Hepatocyte (in vitro differentiated cells): Measurements from ENCODE around the gene STK32C. TPM values are rescaled to one million over a fixed set of nuclear protein-coding genes. Genes with fewer than 3 reads are reported as not detected.
"Not testable (repeated sequence)": the region's sequence is repeated elsewhere in the genome, so short reads cannot be mapped to it uniquely, and the experiment has no call there.

Experiments used
- DNase-seq: peaks from one replicate; pipeline ENCODE4 v3.0.0-alpha.2; 2016; ENCODE audit warnings: low spot score
- H2AFZ ChIP-seq: fragments of 200-600 bp; sonication (generic); 2 replicates; pipeline ENCODE4 v1.6.0; 2016; ENCODE audit warnings: antibody characterized with exemption, mild to moderate bottlenecking
- H3K27ac ChIP-seq: fragments of 200-600 bp; sonication (generic); 2 replicates; pipeline ENCODE4 v1.5.1; 2016; ENCODE audit warnings: mild to moderate bottlenecking
- H3K27me3 ChIP-seq: fragments of 200-600 bp; sonication (generic); 2 replicates; pipeline ENCODE4 v1.6.1; 2016
- H3K36me3 ChIP-seq: fragments of 200-600 bp; sonication (generic); replicated peaks from 2 replicates; pipeline ENCODE4 v1.5.1; 2016; ENCODE audit warnings: low read depth; ENCODE audit not compliant: insufficient read depth
- H3K4me1 ChIP-seq: fragments of 200-600 bp; sonication (generic); 2 replicates; pipeline ENCODE4 v1.5.1; 2016; ENCODE audit warnings: mild to moderate bottlenecking, moderate library complexity; ENCODE audit not compliant: insufficient read depth
- H3K4me2 ChIP-seq: fragments of 200-600 bp; sonication (generic); 2 replicates; pipeline ENCODE4 v1.6.0; 2016
- H3K4me3 ChIP-seq: fragments of 200-600 bp; sonication (generic); 2 replicates; pipeline ENCODE4 v1.5.1; 2016; ENCODE audit warnings: mild to moderate bottlenecking
- H3K79me2 ChIP-seq: fragments of 200-600 bp; sonication (generic); 2 replicates; pipeline ENCODE4 v1.6.0; 2017; ENCODE audit warnings: mild to moderate bottlenecking
- H3K9me2 ChIP-seq: fragments of 200-600 bp; sonication (generic); replicated peaks from 2 replicates; pipeline ENCODE4 v1.6.0; 2017; ENCODE audit warnings: mild to moderate bottlenecking; ENCODE audit not compliant: insufficient read depth
- H3K9me3 ChIP-seq: fragments of 200-600 bp; sonication (generic); 2 replicates; pipeline ENCODE4 v1.5.1; 2016; ENCODE audit warnings: low read depth, mild to moderate bottlenecking
- H4K20me1 ChIP-seq: fragments of 200-600 bp; sonication (generic); 2 replicates; pipeline ENCODE4 v1.6.0; 2016; ENCODE audit warnings: mild to moderate bottlenecking; ENCODE audit not compliant: insufficient read depth, poor library complexity, severe bottlenecking
- EZH2 ChIP-seq: fragments of 200-600 bp; sonication (generic); IDR thresholded peaks from 2 replicates; pipeline ENCODE4 v1.6.1; 2016; ENCODE audit warnings: antibody characterized with exemption, mild to moderate bottlenecking, borderline replicate concordance
- EZH2phosphoT487 ChIP-seq: fragments of 200-600 bp; sonication (generic); IDR thresholded peaks from one replicate; pipeline ENCODE4 v1.6.1; 2018; ENCODE audit warnings: antibody characterized with exemption, mild to moderate bottlenecking, low read depth, moderate library complexity; ENCODE audit not compliant: unreplicated experiment, severe bottlenecking
- WGBS: methylation state at CpG from one replicate; pipeline ENCODE4 v1.1.6; 2016; ENCODE audit warnings: low lambda C conversion rate; ENCODE audit errors: missing lambda C conversion rate; 5-methylcytosine and 5-hydroxymethylcytosine counted together
- polyA plus RNA-seq: library from polyadenylated mRNA; unstranded; fragments of >200 nt; fragmentation: Nextera tagmentation; extraction: Ambion mirVana; gene quantifications from 2 replicates; pipeline ENCODE4 v1.2.1, GENCODE V29; 2016
- total RNA-seq: library from RNA; depleted of rRNA; stranded (reverse); fragments of >200 nt; gene quantifications from 2 replicates; pipeline ENCODE4 v1.2.3, GENCODE V29; 2014
- TF ChIP-seq, protein P1 (sequence below): fragments of 200-600 bp; sonication (generic); IDR thresholded peaks from 2 replicates; pipeline ENCODE4 v1.5.1; 2016; ENCODE audit warnings: antibody characterized with exemption, mild to moderate bottlenecking; ENCODE audit not compliant: poor library complexity

The STK32C gene
- total and polyA plus RNA-seq, 2 experiments from 2014 or later = 7.9 to 12.2 TPM

DNA sequence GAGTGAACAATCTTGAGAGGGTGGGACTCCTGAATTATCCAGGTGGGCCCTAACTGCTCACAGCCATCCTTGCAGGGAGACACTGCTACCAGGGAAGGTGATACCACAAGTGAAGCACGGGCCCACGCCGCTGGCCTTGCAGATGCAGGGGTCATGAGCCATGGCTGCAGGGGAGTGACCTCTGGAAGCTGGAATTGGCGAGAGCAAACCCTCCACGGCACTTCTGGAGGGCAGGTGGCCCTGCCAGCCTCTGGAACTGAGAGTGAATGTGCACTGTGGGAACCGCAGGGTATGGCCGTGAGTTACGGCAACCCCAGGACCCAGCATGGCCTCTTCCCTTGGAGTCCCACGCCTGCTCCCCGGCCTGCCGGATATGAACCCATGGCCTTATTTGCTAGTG, 37.5 kb downstream of the STK32C start:
- no peak overlapping the region for H3K4me2 ChIP-seq
- H4K20me1 ChIP-seq = no peaks in the 10 kb centered on the region
- no peaks in the 10 kb centered on the region for H3K27me3 ChIP-seq
- H3K27ac ChIP-seq = no peak overlapping the region
- TF ChIP-seq EZH2phosphoT487 (no peak), EZH2 (no peak)
- TF ChIP-seq, protein P1, sequence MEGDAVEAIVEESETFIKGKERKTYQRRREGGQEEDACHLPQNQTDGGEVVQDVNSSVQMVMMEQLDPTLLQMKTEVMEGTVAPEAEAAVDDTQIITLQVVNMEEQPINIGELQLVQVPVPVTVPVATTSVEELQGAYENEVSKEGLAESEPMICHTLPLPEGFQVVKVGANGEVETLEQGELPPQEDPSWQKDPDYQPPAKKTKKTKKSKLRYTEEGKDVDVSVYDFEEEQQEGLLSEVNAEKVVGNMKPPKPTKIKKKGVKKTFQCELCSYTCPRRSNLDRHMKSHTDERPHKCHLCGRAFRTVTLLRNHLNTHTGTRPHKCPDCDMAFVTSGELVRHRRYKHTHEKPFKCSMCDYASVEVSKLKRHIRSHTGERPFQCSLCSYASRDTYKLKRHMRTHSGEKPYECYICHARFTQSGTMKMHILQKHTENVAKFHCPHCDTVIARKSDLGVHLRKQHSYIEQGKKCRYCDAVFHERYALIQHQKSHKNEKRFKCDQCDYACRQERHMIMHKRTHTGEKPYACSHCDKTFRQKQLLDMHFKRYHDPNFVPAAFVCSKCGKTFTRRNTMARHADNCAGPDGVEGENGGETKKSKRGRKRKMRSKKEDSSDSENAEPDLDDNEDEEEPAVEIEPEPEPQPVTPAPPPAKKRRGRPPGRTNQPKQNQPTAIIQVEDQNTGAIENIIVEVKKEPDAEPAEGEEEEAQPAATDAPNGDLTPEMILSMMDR = no peak
- 94% methylated on average over 11 of the region's 11 CpGs for WGBS
- no peak for DNase-seq
- no peak overlapping the region for H2AFZ ChIP-seq
- no peak overlapping the region for H3K4me3 ChIP-seq
- no peaks in the 10 kb centered on the region for H3K79me2 ChIP-seq
- H3K9me2 ChIP-seq = no peaks in the 10 kb centered on the region
- no peaks in the 10 kb centered on the region for H3K9me3 ChIP-seq
- H3K4me1 ChIP-seq = peaks cover 10% of the 10 kb centered on the region
- no peaks in the 10 kb centered on the region for H3K36me3 ChIP-seq

DNA sequence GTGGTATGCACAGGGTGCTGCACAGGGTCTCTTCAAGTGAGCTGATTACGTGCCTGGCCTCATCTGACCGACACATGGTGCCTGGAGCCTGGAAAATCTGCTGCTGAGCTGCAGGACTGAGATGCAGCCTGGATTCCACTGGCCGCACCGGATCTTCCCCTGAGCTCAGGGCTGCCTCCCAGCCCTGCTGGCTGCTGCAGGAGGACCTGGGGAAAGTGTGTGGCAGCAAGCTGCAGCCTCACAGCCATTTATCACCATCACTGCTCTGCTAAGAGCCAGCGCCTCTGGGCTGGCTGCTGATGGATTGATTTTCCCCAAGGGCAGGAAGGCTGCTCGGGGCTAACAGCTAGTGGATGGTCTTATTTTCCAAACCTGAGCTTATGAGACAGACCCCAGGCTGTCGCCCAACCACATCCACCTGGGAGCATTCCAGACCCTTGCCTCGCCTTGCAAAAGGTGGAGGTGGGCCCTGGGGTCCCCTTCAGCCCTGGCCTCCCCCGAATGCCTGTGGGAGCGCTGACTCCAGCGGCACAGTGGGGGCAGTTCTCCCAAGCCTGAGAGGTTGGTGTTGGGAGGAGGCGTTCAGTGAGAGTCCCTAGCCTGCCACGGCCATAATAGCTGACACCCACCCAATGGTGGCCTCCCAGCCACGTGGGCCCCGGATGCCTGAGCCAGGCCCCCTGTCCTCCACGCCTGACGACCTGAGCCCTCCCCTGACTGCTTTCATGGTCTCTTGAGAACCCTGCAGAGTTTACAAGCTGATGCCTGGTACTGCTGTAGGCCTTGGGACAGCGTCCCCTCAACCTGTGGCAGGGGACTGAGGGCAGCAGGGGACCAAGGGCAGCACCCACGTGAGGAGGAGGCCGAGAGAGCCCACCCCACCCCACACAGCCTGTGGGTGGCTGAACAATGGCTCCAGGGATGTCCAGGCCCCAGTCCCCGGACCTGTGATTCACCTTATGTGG, 38.2 kb downstream of the STK32C start:
- Histone ChIP-seq H3K27me3 (no peaks in the 10 kb centered on the region), H3K79me2 (no peaks in the 10 kb centered on the region), H3K9me3 (no peaks in the 10 kb centered on the region), H3K36me3 (no peaks in the 10 kb centered on the region), H3K4me1 (peaks cover 11% of the 10 kb centered on the region), H3K4me3 (no peak overlapping the region), H3K27ac (no peak overlapping the region), H4K20me1 (no peaks in the 10 kb centered on the region), H2AFZ (no peak overlapping the region), H3K9me2 (no peaks in the 10 kb centered on the region), H3K4me2 (no peak overlapping the region)
- WGBS = 83% methylated on average over 21 of the region's 21 CpGs
- TF ChIP-seq, protein P1 = no peak
- no peak for TF ChIP-seq EZH2phosphoT487
- TF ChIP-seq EZH2 = no peak
- DNase-seq = no peak

DNA sequence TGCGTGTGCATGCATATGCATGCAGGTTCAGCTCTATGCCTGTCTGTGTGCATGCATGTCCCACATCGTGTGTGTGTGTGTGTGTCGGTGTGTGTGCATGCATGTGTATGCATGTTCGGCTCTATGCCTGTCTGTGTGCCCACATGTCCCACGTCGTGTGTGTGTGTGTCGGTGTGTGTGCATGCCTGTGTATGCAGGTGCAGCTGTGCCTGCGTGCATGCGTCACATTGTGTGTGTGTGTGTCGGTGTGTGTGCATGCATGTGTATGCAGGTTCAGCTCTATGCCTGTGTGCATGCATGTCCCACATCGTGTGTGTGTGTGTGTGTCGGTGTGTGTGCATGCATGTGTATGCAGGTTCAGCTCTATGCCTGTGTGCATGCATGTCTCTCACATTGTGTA, 39.8 kb downstream of the STK32C start:
- H3K4me2 ChIP-seq, H3K79me2 ChIP-seq, H3K4me3 ChIP-seq, H4K20me1 ChIP-seq, H3K27me3 ChIP-seq, H2AFZ ChIP-seq, DNase-seq, H3K9me2 ChIP-seq, H3K9me3 ChIP-seq, H3K27ac ChIP-seq, H3K36me3 ChIP-seq: not testable (repeated sequence)
- H3K4me1 ChIP-seq = peaks cover 11% of the 10 kb centered on the region
- 84% methylated on average over 9 of the region's 12 CpGs for WGBS

DNA sequence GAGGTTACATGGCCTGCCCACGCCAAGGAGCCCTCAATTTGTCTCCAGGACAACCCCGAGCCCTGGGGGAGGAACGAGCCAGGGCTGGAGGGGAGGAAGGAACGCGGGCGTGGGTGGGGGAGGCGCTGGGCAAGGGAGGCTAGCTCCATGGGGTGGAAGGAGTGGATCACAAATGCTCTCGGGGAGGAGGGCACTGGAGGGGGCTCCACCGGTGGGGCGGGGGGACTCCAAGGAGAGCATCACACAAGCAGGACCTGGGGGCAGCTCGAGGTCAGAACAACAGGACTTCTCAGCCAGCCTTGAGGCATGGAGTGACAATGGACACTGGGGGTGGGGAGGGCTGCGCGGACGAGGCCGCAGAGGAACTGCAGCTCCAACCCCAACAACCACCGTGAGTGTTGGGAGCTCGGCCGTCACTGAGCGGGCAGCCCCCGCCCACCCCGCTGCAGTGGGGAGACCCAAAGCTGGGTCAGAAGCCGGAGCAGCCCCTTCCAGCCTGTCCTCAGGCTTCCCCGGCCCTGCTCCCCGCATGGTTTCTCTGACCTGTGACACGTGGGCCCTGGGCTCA, 41.1 kb downstream of the STK32C start:
- TF ChIP-seq EZH2phosphoT487 = no peak
- DNase-seq = no peak
- Histone ChIP-seq H3K4me2 (no peak overlapping the region), H3K4me3 (no peak overlapping the region), H2AFZ (no peak overlapping the region), H3K36me3 (no peaks in the 10 kb centered on the region), H3K9me2 (no peaks in the 10 kb centered on the region), H3K79me2 (no peaks in the 10 kb centered on the region), H3K27me3 (no peaks in the 10 kb centered on the region), H3K27ac (peak overlapping the region; percentile 67), H3K9me3 (no peaks in the 10 kb centered on the region), H3K4me1 (peaks cover 11% of the 10 kb centered on the region), H4K20me1 (no peaks in the 10 kb centered on the region)
- WGBS = 43% methylated on average over 18 of the region's 25 CpGs
